ENCODE data around the gene ITSN2.
A peak's percentile ranks its signal among the peaks of the same experiment; 100 is the strongest.

ITSN2 gene

DNA sequence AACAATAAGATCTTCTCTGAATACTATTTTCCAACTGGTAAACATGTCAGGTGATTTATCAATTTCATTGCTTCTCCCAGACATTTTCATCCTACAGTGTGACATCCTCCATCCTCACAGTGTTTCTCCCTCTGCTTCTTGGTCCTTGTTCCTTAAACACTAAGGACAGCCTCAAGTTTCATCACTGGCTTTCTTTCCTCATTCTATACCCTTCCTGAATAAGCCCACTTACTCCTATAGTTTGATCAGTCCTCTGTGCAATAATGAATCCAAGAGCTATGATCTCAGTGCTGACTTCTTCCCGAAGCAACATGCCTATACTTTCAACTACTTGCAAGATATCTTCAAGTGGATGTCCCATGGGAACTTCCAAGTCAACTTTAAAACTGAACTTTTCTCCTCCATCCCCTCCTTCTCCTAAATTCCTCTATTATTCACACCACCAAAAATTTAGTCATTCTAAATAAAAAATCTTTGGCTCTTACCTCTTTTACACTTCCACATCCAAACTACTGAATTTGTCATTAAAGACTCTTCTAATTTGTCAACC, 97.8 kb downstream of the ITSN2 start:
- DNase-seq: no peak

DNA sequence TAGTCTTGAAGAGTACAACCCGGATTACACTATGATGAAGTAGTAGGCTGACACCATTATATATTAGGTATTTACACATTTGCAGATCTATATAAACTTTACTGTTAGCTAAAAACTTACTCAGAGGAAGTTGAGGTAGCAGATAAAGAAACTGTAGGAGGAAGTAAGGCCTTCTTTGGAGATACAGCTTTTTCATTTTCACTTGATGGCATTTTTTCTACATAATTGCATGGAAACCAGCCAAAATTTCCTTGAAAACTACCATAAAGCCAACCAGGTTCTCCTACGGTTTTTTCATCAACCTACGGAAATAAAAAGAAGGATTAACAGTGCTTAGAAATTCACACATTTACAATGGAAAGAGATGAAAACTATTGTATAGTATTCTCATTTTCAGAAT, 98.9 kb downstream of the ITSN2 start:
- no peak for DNase-seq

DNA sequence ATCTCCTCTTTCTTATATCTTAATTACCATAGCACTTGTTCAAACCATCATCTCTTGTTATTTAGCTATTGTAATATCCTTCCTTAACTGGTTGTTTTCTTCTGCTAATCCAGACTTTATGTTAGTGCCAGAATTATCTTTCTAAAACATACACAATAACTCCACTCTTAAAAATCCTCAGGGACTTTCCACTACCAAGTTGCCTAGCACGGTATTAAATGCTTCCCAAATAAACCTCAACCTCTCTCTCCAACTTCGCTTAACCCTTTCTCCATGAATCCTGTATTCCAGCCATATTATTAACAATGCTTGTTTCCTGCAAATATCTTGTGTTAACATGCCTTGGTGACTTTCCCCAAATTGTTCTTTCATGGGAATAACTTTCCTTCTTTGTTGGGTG, 101.0 kb downstream of the ITSN2 start:
- DNase-seq: no peak

DNA sequence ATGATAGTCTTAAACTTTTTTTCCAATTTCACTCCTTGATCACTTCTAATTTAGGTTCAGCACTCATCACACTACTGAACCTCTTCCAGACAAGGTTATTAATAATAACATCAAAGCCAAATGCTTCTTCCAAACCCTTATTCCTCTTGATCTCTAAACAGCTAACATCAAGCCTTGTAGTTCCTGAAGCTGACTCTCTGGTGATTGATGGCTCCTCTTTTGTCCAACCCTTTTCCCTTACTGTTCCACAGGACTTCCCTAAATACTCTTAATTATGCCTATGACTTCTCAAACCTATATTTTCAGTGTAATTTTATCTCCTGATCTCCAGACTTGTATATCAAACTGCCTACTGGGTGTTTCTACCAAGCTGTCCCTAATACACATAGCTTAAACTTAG, 101.6 kb downstream of the ITSN2 start:
- DNase-seq: no peak

DNA sequence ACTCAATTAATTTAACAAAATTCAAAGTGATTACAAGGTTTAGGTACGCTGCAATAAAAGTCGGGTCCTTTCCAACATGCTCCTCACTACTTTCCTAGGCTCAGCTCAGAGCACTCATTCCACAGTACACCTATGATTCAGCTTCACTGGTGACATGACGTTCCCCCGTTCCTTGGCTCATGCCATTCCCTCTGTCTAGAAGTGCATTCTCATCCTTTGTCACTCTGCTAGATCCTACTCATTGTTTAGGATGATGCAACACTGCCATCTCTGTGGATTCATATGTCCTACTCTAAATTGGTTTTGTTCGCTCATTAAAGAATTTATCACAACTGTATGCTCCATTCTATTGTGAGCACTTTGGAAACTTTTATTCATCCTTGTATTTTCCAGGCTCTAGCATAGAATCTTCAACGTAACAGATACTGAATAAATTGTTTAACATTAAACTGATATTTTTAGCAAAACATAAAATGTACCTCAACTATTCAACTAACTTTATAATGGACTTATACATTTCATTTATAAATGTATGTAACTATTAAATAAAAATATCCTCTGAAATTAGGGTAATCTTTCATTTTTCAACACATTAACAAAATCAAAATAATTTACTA, 106.9 kb downstream of the ITSN2 start:
- DNase-seq: no peak

DNA sequence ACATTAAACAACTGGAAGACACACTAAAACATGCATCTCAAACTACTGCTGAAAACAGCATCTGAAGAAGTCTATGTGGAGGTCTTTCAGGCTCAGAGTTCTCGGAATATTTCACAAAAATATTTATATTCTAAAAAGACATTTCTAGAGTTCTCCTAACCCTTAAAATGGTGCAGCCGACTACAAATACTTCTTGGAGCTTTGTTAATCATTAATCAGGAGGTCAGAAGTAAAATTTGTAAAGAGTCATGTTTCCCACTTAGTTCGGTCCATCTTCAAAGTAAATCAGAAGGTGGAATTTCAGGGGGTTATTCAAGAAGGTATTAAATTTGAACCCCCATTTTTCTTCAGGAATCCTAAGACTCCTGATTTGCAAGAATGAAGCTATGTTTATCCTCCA, 112.7 kb downstream of the ITSN2 start:
- peak; percentile 20 for DNase-seq

DNA sequence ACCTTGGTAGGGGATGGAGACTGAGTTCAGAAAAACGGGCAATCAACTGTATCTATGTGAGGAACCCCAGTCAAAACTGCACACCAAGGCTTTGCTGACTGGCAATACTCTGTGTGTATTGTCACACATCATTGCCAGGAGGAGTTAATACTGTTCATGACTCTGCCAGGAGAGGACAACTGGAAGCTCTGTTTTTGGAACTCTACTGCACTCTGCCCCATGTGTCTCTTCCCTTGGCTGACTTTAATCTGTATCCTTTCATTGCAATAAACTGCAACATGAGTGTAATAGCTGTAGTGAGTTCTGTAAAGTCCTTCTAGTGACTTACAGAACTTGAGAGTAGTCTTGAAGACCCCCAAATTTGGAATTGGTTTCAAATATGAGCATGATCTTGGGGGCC, 113.2 kb downstream of the ITSN2 start:
- no peak for DNase-seq

DNA sequence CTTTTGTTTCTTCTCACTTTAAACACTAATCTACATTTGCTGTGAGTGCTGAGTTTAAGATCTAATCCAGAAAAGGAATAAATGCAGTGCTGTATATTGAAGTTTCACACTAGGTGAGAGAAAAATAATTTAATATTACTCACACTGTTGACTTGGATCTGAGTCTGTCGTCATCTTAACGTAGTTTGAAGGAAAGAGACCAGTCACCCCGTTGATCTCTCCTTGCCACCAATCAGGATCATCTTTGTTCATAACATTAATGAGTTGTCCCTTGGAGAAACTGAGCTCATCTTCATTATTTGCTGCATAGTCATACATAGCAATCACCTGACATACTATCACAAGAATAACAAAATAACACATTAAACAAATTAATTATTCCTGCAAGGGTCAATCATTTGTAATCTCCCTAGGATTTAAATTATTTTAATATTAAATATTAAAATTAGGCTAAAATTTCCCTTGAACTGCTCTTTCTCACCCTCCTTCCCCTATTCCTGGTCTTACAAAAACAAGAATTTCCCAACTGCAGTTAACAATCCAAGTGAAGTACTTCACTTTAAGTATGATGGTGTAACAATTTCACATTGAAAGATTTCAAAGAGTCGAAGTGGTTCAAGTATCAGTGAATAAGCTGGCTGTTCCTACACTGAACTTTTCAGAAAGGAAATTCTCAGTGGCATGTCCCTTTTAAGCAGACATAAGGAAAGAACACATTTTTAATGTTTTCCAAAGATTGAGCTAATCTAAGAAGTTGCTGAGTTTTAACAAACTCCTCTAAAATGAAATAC, 114.2 kb downstream of the ITSN2 start:
- DNase-seq: no peak

DNA sequence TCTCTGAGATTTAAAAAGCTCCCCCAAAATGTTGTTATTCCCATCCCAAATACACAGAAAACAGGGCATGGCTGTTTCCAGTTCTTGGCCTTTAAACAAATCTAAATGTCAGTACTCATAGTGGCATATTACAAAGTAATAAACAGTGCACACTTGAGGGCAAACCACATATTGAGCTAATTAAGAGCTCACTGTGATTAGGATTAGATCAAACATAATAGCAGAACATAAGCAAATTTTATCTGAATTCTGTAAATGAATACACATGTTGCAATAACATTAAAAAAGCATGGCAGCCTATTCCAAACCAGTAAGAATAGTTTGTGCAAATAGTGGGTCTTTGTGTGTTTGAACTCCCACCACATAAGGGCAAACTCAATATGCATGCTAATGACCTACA, 118.8 kb downstream of the ITSN2 start:
- DNase-seq: no peak

DNA sequence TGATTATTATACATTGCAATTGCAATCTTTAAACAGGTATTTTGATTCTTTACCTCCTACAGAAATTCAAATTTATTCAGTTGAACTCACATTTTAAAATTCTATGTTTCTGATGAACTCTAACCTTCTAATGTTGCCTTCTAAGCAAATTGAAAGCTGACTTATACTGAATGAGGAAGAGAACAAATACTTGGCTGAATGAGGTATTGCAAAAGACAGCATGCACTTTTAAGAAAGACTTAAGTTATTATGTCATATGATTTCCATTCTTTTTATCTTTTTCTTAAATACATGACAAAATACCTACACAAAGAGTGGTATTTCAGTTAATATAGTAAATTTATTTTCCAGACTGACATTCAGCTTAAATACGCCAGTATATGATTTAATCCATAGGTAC, 120.8 kb downstream of the ITSN2 start:
- DNase-seq: no peak

DNA sequence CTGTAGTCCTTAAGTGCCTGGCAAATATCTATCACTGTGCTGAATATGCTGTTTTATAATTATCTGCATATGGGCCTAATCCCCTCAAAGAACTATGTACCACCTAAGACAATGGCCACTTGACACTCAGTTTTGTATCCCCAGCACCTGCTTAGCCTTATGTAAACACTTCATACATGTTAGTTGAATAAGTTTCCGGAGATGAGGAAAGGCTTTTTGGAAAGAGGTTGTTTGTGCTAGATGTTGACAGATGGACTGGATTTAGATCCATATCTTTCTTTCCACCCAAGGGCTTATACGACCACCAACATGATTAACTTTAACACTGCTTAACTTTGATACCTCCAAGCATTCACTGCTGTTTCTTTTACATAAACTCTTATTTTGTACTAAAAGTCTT, 122.2 kb downstream of the ITSN2 start:
- no peak for DNase-seq

DNA sequence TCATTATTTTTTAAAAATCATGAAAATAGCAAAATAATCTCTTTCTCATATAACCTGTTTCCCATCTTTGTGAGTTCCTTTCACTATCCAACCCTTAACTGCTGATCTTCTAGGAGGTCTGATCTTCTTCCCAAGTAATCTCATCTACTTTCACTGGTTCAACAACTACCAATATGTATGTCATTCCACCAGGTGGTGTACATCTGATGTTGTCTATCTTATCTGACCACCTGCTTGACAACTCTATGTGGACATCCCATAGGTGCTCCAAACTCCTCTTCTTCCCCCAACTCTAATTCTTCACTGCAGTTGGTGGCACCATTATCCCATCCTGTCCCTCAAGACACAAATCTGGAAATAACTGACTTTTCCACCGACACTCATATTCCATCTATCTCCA, 123.0 kb downstream of the ITSN2 start:
- no peak for DNase-seq

DNA sequence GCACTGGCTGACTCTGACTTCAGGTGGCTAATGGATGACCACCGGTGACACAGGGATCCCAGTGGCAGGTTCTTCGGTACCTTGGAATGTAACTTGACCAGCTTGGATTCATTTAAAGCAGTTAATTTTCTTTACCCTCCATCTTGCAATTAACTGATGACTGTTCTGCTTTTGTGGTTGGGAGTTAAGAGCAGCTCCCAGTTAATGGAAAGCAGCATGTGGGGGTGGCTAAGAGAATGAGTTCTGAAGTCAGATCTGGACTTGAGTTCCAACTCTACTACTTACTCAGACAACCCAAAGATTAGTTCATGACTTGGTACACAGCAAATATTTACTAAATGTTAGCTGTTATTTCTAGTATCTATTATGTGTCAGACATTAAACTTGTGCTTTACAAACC, 127.0 kb downstream of the ITSN2 start:
- no peak for DNase-seq

DNA sequence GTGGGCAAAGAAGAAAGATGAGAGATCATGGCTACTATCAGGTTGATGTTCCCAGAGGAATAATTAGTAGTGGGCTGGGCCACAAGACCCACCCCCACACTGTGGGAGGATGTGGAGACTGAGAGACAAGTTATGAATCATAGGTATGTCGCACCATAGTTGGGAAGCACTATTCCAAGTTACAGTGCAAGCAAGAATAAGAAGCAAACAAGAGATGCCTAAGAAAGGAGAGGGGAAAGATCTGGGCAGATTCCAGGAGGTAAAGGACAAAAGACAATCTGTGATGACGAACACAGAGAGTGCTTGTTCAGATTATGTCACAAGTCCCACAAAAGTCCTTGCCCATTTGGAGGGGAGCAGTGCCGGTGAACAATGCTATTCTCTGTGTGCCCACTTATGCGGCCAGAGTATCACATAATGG, 128.9 kb downstream of the ITSN2 start:
- DNase-seq: peak; percentile 21

DNA sequence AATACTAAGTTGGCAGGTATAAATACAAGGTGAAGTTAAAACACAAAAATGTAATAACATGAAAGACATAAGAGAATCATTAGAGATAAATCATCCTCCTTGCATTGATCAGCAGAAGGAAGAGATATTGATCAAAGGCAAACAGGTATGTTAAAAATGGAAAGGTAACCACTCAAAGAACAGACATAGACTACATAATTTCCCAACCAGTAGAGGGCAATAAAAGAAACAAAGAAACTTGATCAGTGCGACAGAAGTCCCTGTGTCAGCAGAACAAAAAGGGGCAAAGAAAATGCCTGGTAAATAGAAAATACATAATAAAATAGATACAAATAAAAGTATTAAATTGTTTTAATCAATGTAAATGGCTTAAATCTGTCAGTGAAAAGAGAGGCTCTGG, 131.9 kb downstream of the ITSN2 start:
- DNase-seq: peak; percentile 8

DNA sequence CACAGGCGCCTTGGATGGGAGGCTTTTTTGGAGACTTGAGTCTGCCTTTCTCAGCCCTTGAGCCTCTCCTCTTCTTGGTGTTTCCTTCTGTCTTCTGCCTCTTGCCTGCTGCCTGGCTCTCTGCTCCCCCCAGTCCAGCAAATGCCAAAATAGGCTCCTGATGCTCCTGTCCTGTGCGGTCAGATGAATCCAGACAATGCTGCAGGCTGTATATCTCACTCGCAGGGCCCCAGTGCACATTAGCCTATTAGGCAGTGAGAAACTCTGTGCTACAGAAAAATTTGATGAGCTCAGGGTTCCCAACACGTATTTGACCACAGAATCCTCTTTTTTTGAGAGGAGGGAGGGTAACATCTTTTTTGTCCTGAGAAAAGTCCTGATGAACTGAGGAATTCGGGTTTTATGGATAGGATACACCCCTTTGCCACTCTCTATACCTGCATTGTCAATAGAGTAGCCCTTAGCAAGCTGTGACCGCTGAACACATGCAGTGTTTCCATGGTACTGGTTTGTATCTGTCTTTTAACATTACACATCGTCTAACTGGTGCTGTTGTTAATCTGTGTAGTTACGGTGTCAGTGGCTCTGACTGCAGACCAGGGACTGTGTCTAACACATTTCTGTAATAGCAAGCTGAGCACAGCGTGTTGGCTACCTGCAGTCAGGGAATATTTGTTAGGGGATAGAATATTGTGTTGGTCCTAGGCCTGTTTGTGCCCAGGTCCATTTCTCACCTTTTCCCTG, 134.7 kb downstream of the ITSN2 start:
- no peak for DNase-seq

DNA sequence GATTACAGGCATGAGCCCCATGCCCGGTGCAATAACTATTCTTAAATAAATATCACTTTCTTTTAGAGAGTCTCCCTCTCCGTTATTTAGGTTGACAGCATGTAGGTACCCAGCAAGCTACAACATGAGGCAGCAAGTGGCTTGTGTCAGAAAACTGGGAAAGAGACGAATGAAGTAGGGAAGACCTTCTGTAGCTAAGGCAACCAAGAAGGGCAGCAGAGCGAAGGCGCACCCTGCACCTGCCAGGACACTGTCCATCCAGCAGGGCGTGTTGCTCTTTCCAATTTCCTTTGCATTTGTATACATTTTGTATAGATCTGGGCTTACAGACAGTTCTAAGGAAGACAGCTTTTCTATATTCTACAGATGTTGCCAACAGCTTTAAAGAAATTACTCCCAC, 137.4 kb downstream of the ITSN2 start:
- DNase-seq: no peak

DNA sequence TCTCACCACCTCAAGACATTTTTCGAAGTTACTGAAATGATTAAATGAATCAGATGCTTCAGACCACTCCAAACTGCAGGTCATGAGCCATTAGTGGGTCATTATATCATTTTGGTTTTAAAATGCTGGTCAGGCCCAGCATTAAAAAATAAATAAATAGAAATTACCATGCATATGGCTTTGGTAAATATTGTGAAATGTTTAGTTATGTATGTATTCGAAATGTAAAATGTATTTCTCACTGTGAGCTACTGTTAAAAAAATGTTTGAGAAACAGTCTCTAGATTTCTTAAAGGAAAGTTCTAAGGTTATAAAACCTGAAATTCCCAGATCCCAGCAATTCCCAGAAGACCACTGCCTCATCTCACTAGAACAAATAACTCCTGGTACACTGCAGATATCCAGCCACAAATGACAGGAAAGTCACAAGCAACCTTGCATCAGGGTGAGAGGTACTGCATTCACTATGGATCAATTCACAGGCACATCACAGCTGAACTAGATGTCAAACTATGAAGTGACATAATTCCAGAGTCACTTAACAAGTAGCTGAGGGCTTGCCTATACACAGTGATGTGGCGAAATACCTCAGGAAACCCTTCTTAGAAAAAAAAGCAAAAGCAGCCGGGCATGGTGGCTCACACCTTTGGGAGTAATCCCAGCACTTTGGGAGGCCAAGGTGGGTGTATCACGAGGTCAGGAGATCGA, 138.8 kb downstream of the ITSN2 start:
- no peak for DNase-seq

DNA sequence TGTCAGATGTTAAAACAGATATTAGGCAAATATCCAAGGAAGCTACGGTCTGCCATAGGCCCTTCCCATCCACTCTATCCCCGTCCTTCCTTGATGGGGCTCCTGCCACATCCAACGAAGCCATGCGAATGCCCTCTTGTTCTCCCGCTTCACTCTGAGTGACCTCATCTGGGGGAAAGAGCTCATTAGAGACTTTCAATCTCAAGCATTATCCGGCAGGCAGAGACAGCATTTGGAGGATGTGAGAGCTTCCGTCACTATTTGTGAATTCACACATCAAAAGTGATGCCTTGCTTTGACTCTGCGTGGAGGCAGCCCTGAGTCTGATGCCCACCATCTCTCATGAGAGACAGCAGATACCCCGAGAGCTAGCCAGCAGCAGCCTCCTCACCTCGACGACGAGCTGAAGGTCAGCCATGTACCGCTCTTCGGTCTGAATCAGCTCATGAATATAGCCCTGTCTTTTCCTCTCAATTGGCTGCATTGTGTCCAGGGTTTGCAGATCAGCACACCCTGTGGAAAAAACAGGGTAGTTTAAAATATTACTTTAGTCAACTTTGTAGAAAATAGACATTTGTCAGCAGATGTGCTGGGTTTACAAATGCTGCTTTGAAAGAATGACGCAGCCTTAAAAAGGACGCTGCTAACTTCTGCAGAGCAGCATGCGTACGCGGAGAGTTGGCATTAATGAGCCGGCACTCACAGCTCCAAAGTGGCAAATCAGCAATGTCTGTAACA, 139.6 kb downstream of the ITSN2 start:
- no peak for DNase-seq

DNA sequence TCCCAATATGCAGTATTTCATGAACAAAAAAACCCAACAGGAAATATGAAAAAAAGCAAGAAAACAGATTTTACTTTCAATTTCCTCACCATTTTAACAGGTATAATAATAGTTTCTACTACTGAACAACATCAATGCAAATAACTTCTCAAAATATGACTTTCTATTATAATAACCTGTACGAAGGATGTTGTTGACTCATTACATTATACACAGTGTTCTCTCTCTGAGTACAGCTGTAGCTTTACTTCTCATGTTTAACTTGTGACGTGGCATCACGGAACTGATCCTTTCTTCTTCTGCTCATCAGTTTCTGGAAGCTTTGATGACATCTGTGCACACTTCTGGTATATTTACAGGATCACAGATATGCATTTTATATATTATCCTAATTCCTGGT, 145.5 kb downstream of the ITSN2 start:
- no peak for DNase-seq

DNA sequence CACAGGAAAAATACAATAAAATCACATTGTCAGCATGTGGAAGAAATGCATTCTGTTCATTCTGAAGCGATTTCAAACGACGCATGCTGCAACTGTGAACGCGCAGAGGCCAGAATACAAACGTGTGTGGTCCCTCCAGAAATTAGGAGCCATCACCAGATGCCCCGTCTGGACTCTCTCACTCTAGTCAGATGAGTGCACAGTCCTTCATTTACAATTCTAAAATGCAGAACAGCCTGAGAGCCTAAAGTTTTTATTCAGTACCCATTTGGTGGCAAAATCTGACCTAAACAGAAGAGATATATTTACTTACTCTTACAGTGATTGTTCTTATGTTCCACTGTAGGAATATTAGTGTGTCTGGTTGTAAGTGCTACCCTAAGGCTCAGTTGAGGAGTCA, 148.9 kb downstream of the ITSN2 start:
- DNase-seq: no peak

DNA sequence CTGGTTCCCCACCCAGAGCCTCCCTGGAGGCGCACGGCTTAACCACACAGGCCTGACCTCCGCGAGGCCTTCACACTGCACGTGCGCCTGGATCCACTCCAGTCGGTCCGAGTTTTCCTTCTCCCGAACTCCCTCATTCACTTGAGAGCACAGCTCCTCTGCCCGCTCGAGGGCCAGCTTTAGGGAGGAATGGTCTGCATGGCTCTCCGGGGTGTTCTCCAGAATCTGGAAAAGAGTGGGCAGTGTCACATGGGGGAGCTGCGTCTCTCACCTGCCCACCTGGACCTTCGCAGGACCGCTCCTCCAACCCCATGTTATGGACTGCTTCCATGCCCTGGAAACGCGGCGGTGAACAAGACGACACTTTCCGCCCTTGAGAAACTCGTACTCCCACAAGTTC, 149.6 kb downstream of the ITSN2 start:
- DNase-seq: no peak

DNA sequence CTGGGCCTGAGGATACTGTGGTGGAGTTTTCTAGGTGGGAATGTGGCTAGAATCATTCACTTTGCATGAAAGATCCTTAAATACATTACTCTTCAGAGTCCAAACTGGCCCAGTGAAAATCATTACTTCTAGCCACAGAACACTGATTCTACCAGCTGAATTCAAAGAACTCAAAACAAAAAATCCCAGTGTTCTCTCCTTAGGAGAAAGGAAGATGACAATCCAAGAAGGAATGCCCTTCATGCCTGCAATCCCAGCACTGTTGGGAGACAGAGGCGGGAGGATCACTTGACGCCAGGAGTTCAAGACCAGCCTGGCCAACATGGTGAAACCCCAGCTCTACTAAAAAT, 150.3 kb downstream of the ITSN2 start:
- no peak for DNase-seq
